H1 (cell line): Measurements from ENCODE around the gene C1orf74. TPM values are rescaled to one million over a fixed set of nuclear protein-coding genes. Genes with fewer than 3 reads are reported as not detected.

Experiments
- CTCF ChIA-PET: fragments of 300-600 bp; sonication (Branson Sonifier 250); formaldehyde crosslinking; loops from one replicate; lab custom pipeline; 2021; ENCODE audit not compliant: partially characterized antibody; lab: Charles Lee
- POLR2A ChIA-PET: fragments of 300-600 bp; sonication (Branson Sonifier 250); formaldehyde crosslinking; loops from one replicate; lab custom pipeline; 2021; ENCODE audit warnings: inconsistent platforms; ENCODE audit not compliant: partially characterized antibody; lab: Charles Lee
- DNase-seq, 2 experiments: peaks; one replicate each; pipeline versions ENCODE4 v3.0.0 to v3.0.0-alpha.2; 2010 to 2022; ENCODE audit warnings: low spot score in 2 of 2, low read depth in 1 of 2, mixed read lengths in 1 of 2
- FAIRE-seq: peaks from 2 replicates; lab custom pipeline; 2011; peaks lifted over from hg19 to GRCh38; lab: Jason Lieb, UNC
- H2AFZ ChIP-seq: 2 replicates; pipeline ENCODE4 v1.8.1; 2012; ENCODE audit warnings: low read length, inconsistent platforms
- H2AK5ac ChIP-seq: 2 replicates; pipeline ENCODE4 v1.6.1; 2013; ENCODE audit warnings: low read depth, low read length
- H2BK120ac ChIP-seq: replicated peaks from 2 replicates; pipeline ENCODE3; 2013; ENCODE audit warnings: low read depth, low read length, inconsistent platforms
- H2BK12ac ChIP-seq: 2 replicates; pipeline ENCODE4 v1.6.1; 2013; ENCODE audit warnings: low read depth, low read length
- H2BK15ac ChIP-seq: 2 replicates; pipeline ENCODE4 v1.6.1; 2013; ENCODE audit warnings: low read length
- H2BK20ac ChIP-seq: 2 replicates; pipeline ENCODE4 v1.6.1; 2013; ENCODE audit warnings: low read length
- H2BK5ac ChIP-seq: 2 replicates; pipeline ENCODE4 v1.6.1; 2013; ENCODE audit warnings: low read depth, low read length
- H3K14ac ChIP-seq: 2 replicates; pipeline ENCODE4 v1.6.1; 2013; ENCODE audit warnings: inconsistent platforms; ENCODE audit not compliant: insufficient read length
- H3K18ac ChIP-seq: 2 replicates; pipeline ENCODE4 v1.6.1; 2013; ENCODE audit warnings: low read length; ENCODE audit errors: extremely low read depth
- H3K23ac ChIP-seq: 2 replicates; pipeline ENCODE4 v1.6.1; 2013; ENCODE audit warnings: inconsistent platforms; ENCODE audit not compliant: insufficient read length
- H3K23me2 ChIP-seq: 2 replicates; pipeline ENCODE4 v1.6.1; 2013; ENCODE audit warnings: low read depth, low read length
- H3K27ac ChIP-seq: 2 replicates; pipeline ENCODE4 v1.6.1; 2011; ENCODE audit warnings: low read depth, low read length, inconsistent platforms
- H3K27me3 ChIP-seq, 4 experiments: replicated peaks in 1 of 4; 1 replicate in 1 of 4; 2 replicates in 3 of 4; pipeline versions ENCODE4 v1.6.1 to v1.8.1; 2011 to 2013; ENCODE audit warnings: low read length in 3 of 4, mild to moderate bottlenecking in 3 of 4, inconsistent platforms in 2 of 4, mixed read lengths in 2 of 4, moderate library complexity in 1 of 4; ENCODE audit not compliant: control insufficient read depth in 3 of 4, insufficient read depth in 3 of 4; ENCODE audit errors: extremely low read depth in 1 of 4
- H3K36me3 ChIP-seq, 4 experiments: 2 replicates each; pipeline versions ENCODE4 v1.6.1 to v1.8.1; 2011 to 2013; ENCODE audit warnings: mild to moderate bottlenecking in 4 of 4, low read length in 3 of 4, moderate library complexity in 2 of 4, control low read depth in 1 of 4, inconsistent platforms in 1 of 4; ENCODE audit not compliant: insufficient read depth in 4 of 4, control insufficient read depth in 2 of 4
- H3K4ac ChIP-seq: replicated peaks from 2 replicates; pipeline ENCODE3; 2013; ENCODE audit warnings: low read length, low read depth, mixed read lengths, inconsistent platforms; ENCODE audit not compliant: insufficient read length
- H3K4me1 ChIP-seq, 4 experiments: replicated peaks in 1 of 4; 1 replicate in 1 of 4; 2 replicates in 3 of 4; pipeline versions ENCODE4 v1.6.1 to v1.8.1; 2011 to 2013; ENCODE audit warnings: low read length in 3 of 4, inconsistent platforms in 2 of 4, mixed read lengths in 1 of 4; ENCODE audit not compliant: insufficient read depth in 4 of 4, control insufficient read depth in 3 of 4
- H3K4me2 ChIP-seq, 2 experiments: 2 replicates each; pipeline versions ENCODE4 v1.6.1 to v1.8.1; 2011 to 2013; ENCODE audit warnings: low read depth in 2 of 2, low read length in 2 of 2, control low read depth in 1 of 2, inconsistent platforms in 1 of 2, mild to moderate bottlenecking in 1 of 2; ENCODE audit not compliant: insufficient read depth in 1 of 2
- H3K4me3 ChIP-seq, 4 experiments: fragments of 200-600, 300-600 bp in 1 of 4; sonication (generic), shearing (Covaris generic), sonication (Bioruptor Twin) in 1 of 4; 2 replicates each; pipeline versions ENCODE4 v1.5.1 to v1.8.1; 2011 to 2016; ENCODE audit warnings: low read length in 4 of 4, low read depth in 3 of 4, control low read depth in 2 of 4, inconsistent platforms in 2 of 4, mild to moderate bottlenecking in 2 of 4, mixed read lengths in 1 of 4, moderate library complexity in 1 of 4; ENCODE audit not compliant: insufficient read depth in 2 of 4; ENCODE audit errors: extremely low read depth in 1 of 4
- H3K56ac ChIP-seq: replicated peaks from 2 replicates; pipeline ENCODE3; 2013; ENCODE audit warnings: low read depth, mild to moderate bottlenecking, mixed read lengths, low read length, inconsistent platforms; ENCODE audit not compliant: insufficient read length
- H3K79me1 ChIP-seq: 2 replicates; pipeline ENCODE4 v1.6.1; 2013; ENCODE audit warnings: low read depth, low read length, control low read depth
- H3K79me2 ChIP-seq, 2 experiments: 2 replicates each; pipeline versions ENCODE4 v1.6.1 to v1.8.1; 2012 to 2013; ENCODE audit warnings: low read length in 2 of 2, mild to moderate bottlenecking in 2 of 2, inconsistent platforms in 1 of 2; ENCODE audit not compliant: insufficient read depth in 2 of 2, control insufficient read depth in 1 of 2
- H3K9ac ChIP-seq, 4 experiments: replicated peaks in 1 of 4; 1 replicate in 1 of 4; 2 replicates in 3 of 4; pipeline versions ENCODE4 v1.6.1 to v1.8.1; 2011 to 2013; ENCODE audit warnings: low read depth in 3 of 4, low read length in 3 of 4, control low read depth in 2 of 4, mild to moderate bottlenecking in 2 of 4, moderate library complexity in 2 of 4, inconsistent platforms in 1 of 4; ENCODE audit errors: extremely low read depth in 1 of 4
- H3K9me3 ChIP-seq, 2 experiments: 2 replicates each; pipeline versions ENCODE4 v1.6.1 to v1.8.1; 2012 to 2013; ENCODE audit warnings: mild to moderate bottlenecking in 2 of 2, moderate library complexity in 2 of 2, control low read depth in 1 of 2, inconsistent platforms in 1 of 2, low read depth in 1 of 2, low read length in 1 of 2, mixed read lengths in 1 of 2; ENCODE audit not compliant: insufficient read depth in 2 of 2
- H4K20me1 ChIP-seq, 2 experiments: replicated peaks in 1 of 2; 2 replicates each; pipeline versions ENCODE3 to v1.8.1; 2011 to 2013; ENCODE audit warnings: inconsistent platforms in 2 of 2, low read length in 2 of 2, mild to moderate bottlenecking in 1 of 2; ENCODE audit not compliant: insufficient read depth in 2 of 2, control insufficient read depth in 1 of 2
- H4K5ac ChIP-seq: 2 replicates; pipeline ENCODE4 v1.6.1; 2013; ENCODE audit warnings: low read length, low read depth, mixed read lengths, inconsistent platforms; ENCODE audit not compliant: insufficient read length
- H4K8ac ChIP-seq: 2 replicates; pipeline ENCODE4 v1.8.0; 2013; ENCODE audit warnings: mild to moderate bottlenecking, moderate library complexity, low read length, inconsistent platforms; ENCODE audit not compliant: insufficient read depth; ENCODE audit errors: extremely low read depth
- H4K91ac ChIP-seq: replicated peaks from 2 replicates; pipeline ENCODE3; 2013; ENCODE audit warnings: low read length, mixed read lengths, inconsistent platforms; ENCODE audit not compliant: insufficient read length
- BRCA1 ChIP-seq: IDR thresholded peaks from 2 replicates; pipeline ENCODE4 v1.6.1; 2012; ENCODE audit warnings: low read depth, low read length, improper control_type of control experiment
- CHD1 ChIP-seq: IDR thresholded peaks from 2 replicates; pipeline ENCODE4 v1.6.1; 2012; ENCODE audit warnings: low read depth, low read length, improper control_type of control experiment
- GTF2F1 ChIP-seq: IDR thresholded peaks from 2 replicates; pipeline ENCODE4 v1.6.1; 2012; ENCODE audit warnings: low read depth, low read length, improper control_type of control experiment, borderline replicate concordance
- JUND ChIP-seq: IDR thresholded peaks from 2 replicates; pipeline ENCODE4 v1.6.1; 2011; ENCODE audit warnings: mild to moderate bottlenecking, improper control_type of control experiment, low read length
- KDM4A ChIP-seq: IDR thresholded peaks from one replicate; pipeline ENCODE4 v1.7.1; 2012; ENCODE audit warnings: low read depth, mild to moderate bottlenecking, moderate library complexity, low read length, inconsistent platforms; ENCODE audit not compliant: severe bottlenecking
- MAFK ChIP-seq: IDR thresholded peaks from 2 replicates; pipeline ENCODE4 v1.6.1; 2012; ENCODE audit warnings: low read depth, mild to moderate bottlenecking, improper control_type of control experiment, low read length
- POLR2AphosphoS5 ChIP-seq: IDR thresholded peaks from 2 replicates; pipeline ENCODE4 v1.6.1; 2011; ENCODE audit warnings: low read depth, low read length
- POU5F1 ChIP-seq: IDR thresholded peaks from 2 replicates; pipeline ENCODE4 v1.6.1; 2011; ENCODE audit warnings: low read depth, mild to moderate bottlenecking, low read length, moderate library complexity
- RXRA ChIP-seq: IDR thresholded peaks from 2 replicates; pipeline ENCODE4 v1.6.1; 2011; ENCODE audit warnings: low read depth, mild to moderate bottlenecking, low read length, moderate library complexity; ENCODE audit not compliant: insufficient read depth
- SIX5 ChIP-seq: IDR thresholded peaks from 2 replicates; pipeline ENCODE4 v1.6.1; 2011; ENCODE audit warnings: mild to moderate bottlenecking, low read depth, low read length
- SP4 ChIP-seq: IDR thresholded peaks from 2 replicates; pipeline ENCODE4 v1.6.1; 2012; ENCODE audit warnings: low read length, inconsistent platforms
- TAF1 ChIP-seq: IDR thresholded peaks from 2 replicates; pipeline ENCODE4 v1.6.1; 2011; ENCODE audit warnings: mild to moderate bottlenecking, low read depth, low read length
- TBP ChIP-seq: IDR thresholded peaks from 2 replicates; pipeline ENCODE4 v1.6.1; 2011; ENCODE audit warnings: low read depth, low read length, improper control_type of control experiment
- WGBS, 2 experiments: shearing (Covaris generic) in 1 of 2; methylation state at CpG; one replicate each; pipeline versions ENCODE4 v1.1.6 to v1.1.7; 2013 to 2015; ENCODE audit warnings: low lambda C conversion rate in 2 of 2, mixed read lengths in 2 of 2, inconsistent platforms in 1 of 2, low coverage in 1 of 2, missing lambda C conversion rate in 1 of 2; ENCODE audit not compliant: insufficient replicate concordance in 2 of 2, insufficient coverage in 1 of 2, insufficient read length in 1 of 2; ENCODE audit errors: extremely low coverage in 1 of 2, missing lambda C conversion rate in 1 of 2; 5-methylcytosine and 5-hydroxymethylcytosine counted together
- polyA plus RNA-seq, 7 experiments: library from polyadenylated mRNA; depleted of rRNA in 3 of 7; stranded (reverse) in 5 of 7; unstranded in 2 of 7; fragments of >200 nt in 5 of 7; fragments of 200-250 nt in 2 of 7; gene quantifications; 1 replicate in 5 of 7; 2 replicates in 1 of 7; 4 replicates in 1 of 7; pipeline versions ENCODE4 v1.2.1 to v1.2.3, GENCODE V29; 2011 to 2013; ENCODE audit warnings: missing spikeins in 2 of 7, mixed read lengths in 2 of 7
- total RNA-seq: library from RNA; stranded (reverse); fragmentation: NEBNext Ultra II Directional; extraction: Animal tissue kit (Norgen Biotek cat#: 25700); gene quantifications from 2 replicates; pipeline ENCODE4 v1.2.1, GENCODE V29; 2021
- TF ChIP-seq, protein P1 (sequence below): IDR thresholded peaks from 2 replicates; pipeline ENCODE4 v1.6.1; 2011; ENCODE audit warnings: low read length, improper control_type of control experiment

The C1orf74 gene
- total and polyA plus RNA-seq, 2 of the 8 experiments (the other 6 are each of a cell fraction or from before 2014, with no cell fraction given) = 3.1 to 3.9 TPM

DNA sequence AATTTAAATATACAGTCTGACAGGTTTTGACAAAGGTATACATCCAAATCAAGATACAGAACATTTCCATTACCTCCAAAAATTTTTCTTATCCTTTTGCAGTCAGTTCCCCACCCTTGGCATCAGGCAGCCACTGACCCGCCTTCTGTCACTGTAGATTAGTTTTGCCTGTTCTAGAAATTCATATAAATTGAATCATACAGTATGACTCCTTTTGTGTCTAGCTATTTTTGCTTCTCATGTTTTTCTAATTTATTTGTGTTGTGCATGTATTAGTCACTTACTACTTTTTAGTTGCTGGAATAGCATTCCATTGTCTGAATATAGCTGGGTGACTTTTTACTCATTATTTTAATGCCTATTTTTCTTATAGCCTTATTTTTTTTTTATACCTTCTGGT, 47.3 kb upstream of the C1orf74 start:
- Histone ChIP-seq H2AFZ (no peak overlapping the region), H2AK5ac (no peak overlapping the region), H3K79me1 (no peaks in the 10 kb centered on the region), H2BK15ac (no peak overlapping the region), H3K79me2 (peaks cover 0 to 10% of the 10 kb centered on the region in 2 experiments; a peak in 2 of 4 replicates), H3K14ac (no peak overlapping the region), H2BK5ac (no peak overlapping the region), H3K27ac (no peak overlapping the region), H3K23me2 (no peaks in the 10 kb centered on the region), H3K9ac (no peak overlapping the region), H3K4me2 (no peak overlapping the region), H2BK12ac (no peak overlapping the region), H4K8ac (no peak overlapping the region), H3K36me3 (peaks cover 13 to 49% (median 37%) of the 10 kb centered on the region in 4 experiments), H3K27me3 (no peaks in the 10 kb centered on the region), H3K9me3 (no peaks in the 10 kb centered on the region), H3K23ac (no peak overlapping the region), H4K20me1 (peaks cover 0 to 4% of the 10 kb centered on the region in 2 experiments), H3K4me3 (no peak overlapping the region), H3K18ac (no peak overlapping the region), H2BK20ac (no peak overlapping the region), H2BK120ac (no peak overlapping the region), H3K56ac (no peak overlapping the region), H3K4ac (no peak overlapping the region), H4K91ac (no peak overlapping the region), H3K4me1 (no peaks in the 10 kb centered on the region), H4K5ac (no peak overlapping the region)
- ChIA-PET POLR2A (no interaction called here), CTCF (interaction anchor here (0.7 to 3.1 kb wide), 3 partner anchors 8 to 470 kb away, joined by 3 to 12 read pairs (median 3); no protein-coding TSS in a partner anchor)
- WGBS, 2 experiments = 91% methylated on average over 1 of the region's 1 CpG; no CpG with 5 or more reads in 1 of the 2 experiments
- FAIRE-seq (no peak), DNase-seq (no peak)
- TF ChIP-seq BRCA1 (no peak), TAF1 (no peak), KDM4A (no peak), RXRA (no peak), TBP (no peak), CHD1 (no peak), SP4 (no peak), POU5F1 (no peak), MAFK (no peak), POLR2AphosphoS5 (no peak), JUND (no peak), GTF2F1 (no peak), SIX5 (no peak)
- TF ChIP-seq, protein P1, sequence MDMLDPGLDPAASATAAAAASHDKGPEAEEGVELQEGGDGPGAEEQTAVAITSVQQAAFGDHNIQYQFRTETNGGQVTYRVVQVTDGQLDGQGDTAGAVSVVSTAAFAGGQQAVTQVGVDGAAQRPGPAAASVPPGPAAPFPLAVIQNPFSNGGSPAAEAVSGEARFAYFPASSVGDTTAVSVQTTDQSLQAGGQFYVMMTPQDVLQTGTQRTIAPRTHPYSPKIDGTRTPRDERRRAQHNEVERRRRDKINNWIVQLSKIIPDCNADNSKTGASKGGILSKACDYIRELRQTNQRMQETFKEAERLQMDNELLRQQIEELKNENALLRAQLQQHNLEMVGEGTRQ = no peak
